A549 (cell line): ENCODE measurements around the gene CREB5. TPM values are rescaled to one million over a fixed set of nuclear protein-coding genes. Genes with fewer than 3 reads are reported as not detected.
A peak's percentile ranks its signal among the peaks of the same experiment; 100 is the strongest.

ENCODE experiments used
- ATAC-seq, 2 experiments: fragments of 200-7000 bp in 1 of 2; fragments of >200 bp in 1 of 2; cut with Nextera tagmentation in 1 of 2; cut with Tn5 transposase in 1 of 2; 3 replicates each; pipeline versions ENCODE4 v1.8.0 to v1.9.1; 2018 to 2020; ENCODE audit warnings: mild to moderate bottlenecking in 1 of 2, moderate library complexity in 1 of 2
- CTCF ChIA-PET: fragments of 300-600 bp; sonication (Branson Sonifier 250); formaldehyde crosslinking; extraction: SDS; loops from one replicate; lab custom pipeline; 2021; ENCODE audit warnings: antibody characterized with exemption, inconsistent platforms; lab: Yijun Ruan, JAX
- POLR2A ChIA-PET: fragments of 350-600 bp; formaldehyde crosslinking; extraction: SDS; loops from one replicate; lab custom pipeline; 2021; ENCODE audit warnings: antibody characterized with exemption, inconsistent platforms; lab: Yijun Ruan, JAX
- DNase-seq, 2 experiments: peaks; one replicate each; pipeline versions ENCODE4 v3.0.0 to v3.0.0-alpha.2; 2011 to 2016; ENCODE audit warnings: low read depth in 1 of 2, low spot score in 1 of 2
- FAIRE-seq: peaks from 2 replicates; lab custom pipeline; 2011; peaks lifted over from hg19 to GRCh38; lab: Jason Lieb, UNC
- H3K27ac ChIP-seq, 2 experiments: fragments of >200 bp; sonication (Bioruptor Twin); formaldehyde crosslinking; 3 replicates each; pipeline ENCODE4 v1.5.1; 2016 to 2017
- H3K4me1 ChIP-seq: fragments of >200 bp; sonication (Bioruptor Twin); formaldehyde crosslinking; 3 replicates; pipeline ENCODE4 v1.6.1; 2016
- H3K4me2 ChIP-seq: fragments of >200 bp; sonication (Bioruptor Twin); formaldehyde crosslinking; 3 replicates; pipeline ENCODE4 v1.6.1; 2016
- H3K4me3 ChIP-seq: fragments of >200 bp; sonication (Bioruptor Twin); formaldehyde crosslinking; 3 replicates; pipeline ENCODE4 v1.5.1; 2016
- H3K9me3 ChIP-seq: fragments of >200 bp; sonication (Bioruptor Twin); formaldehyde crosslinking; 3 replicates; pipeline ENCODE4 v1.6.1; 2016
- BHLHE40 ChIP-seq: IDR thresholded peaks from 2 replicates; pipeline ENCODE4 v1.6.1; 2012; ENCODE audit warnings: low read depth, low read length, inconsistent platforms
- CBX2 ChIP-seq: fragments of 200-600 bp; sonication (generic); IDR thresholded peaks from 2 replicates; pipeline ENCODE4 v1.6.1; 2016; ENCODE audit warnings: low read depth, mild to moderate bottlenecking, borderline replicate concordance
- CEBPB ChIP-seq, 2 experiments: fragments of >200 bp in 1 of 2; sonication (Bioruptor Twin) in 1 of 2; formaldehyde crosslinking in 1 of 2; IDR thresholded peaks; 2 replicates each; pipeline ENCODE4 v1.6.1; 2012 to 2016
- CHD2 ChIP-seq: fragments of 150-350 bp; IDR thresholded peaks from 2 replicates; pipeline ENCODE4 v1.6.1; 2014; ENCODE audit warnings: low read length; ENCODE audit not compliant: partially characterized antibody
- EHMT2 ChIP-seq: fragments of 200-600 bp; sonication (generic); IDR thresholded peaks from 2 replicates; pipeline ENCODE4 v1.6.1; 2016; ENCODE audit warnings: antibody characterized with exemption, low read depth, mild to moderate bottlenecking, moderate library complexity
- EP300 ChIP-seq, 2 experiments: fragments of >200 bp; sonication (Bioruptor Twin); formaldehyde crosslinking; IDR thresholded peaks; 2 replicates in 1 of 2; 3 replicates in 1 of 2; pipeline ENCODE4 v1.6.1; 2016 to 2017
- ESRRA ChIP-seq: fragments of 150-350 bp; IDR thresholded peaks from 2 replicates; pipeline ENCODE4 v1.6.1; 2014; ENCODE audit warnings: mild to moderate bottlenecking, low read length, borderline replicate concordance
- FOSL2 ChIP-seq, 2 experiments: fragments of 450-650 bp in 1 of 2; fragments of >200 bp in 1 of 2; sonication (Bioruptor Twin) in 1 of 2; formaldehyde crosslinking; IDR thresholded peaks; 2 replicates each; pipeline versions ENCODE4 v1.5.0 to v1.6.1; 2016 to 2020; ENCODE audit warnings: mild to moderate bottlenecking in 1 of 2, moderate library complexity in 1 of 2
- GATA3 ChIP-seq: IDR thresholded peaks from 2 replicates; pipeline ENCODE4 v1.6.1; 2012; ENCODE audit warnings: borderline replicate concordance
- JUN ChIP-seq, 2 experiments: fragments of >200 bp; sonication (Bioruptor Twin); formaldehyde crosslinking; IDR thresholded peaks; 2 replicates in 1 of 2; 3 replicates in 1 of 2; pipeline ENCODE4 v1.6.1; 2016 to 2017
- JUNB ChIP-seq: fragments of >200 bp; sonication (Bioruptor Twin); formaldehyde crosslinking; IDR thresholded peaks from 2 replicates; pipeline ENCODE4 v1.6.1; 2016
- KDM5A ChIP-seq: fragments of 200-600 bp; sonication (generic); IDR thresholded peaks from 2 replicates; pipeline ENCODE4 v1.6.1; 2016; ENCODE audit warnings: antibody characterized with exemption, mild to moderate bottlenecking
- MAFK ChIP-seq: fragments of 450-650 bp; IDR thresholded peaks from 2 replicates; pipeline ENCODE4 v1.6.1; 2014; ENCODE audit not compliant: partially characterized antibody
- MAX ChIP-seq: IDR thresholded peaks from 2 replicates; pipeline ENCODE4 v1.6.1; 2012
- MAZ ChIP-seq: fragments of 150-350 bp; IDR thresholded peaks from 2 replicates; pipeline ENCODE4 v1.6.1; 2014; ENCODE audit warnings: antibody characterized with exemption, low read depth, low read length, borderline replicate concordance
- MYC ChIP-seq: IDR thresholded peaks from 2 replicates; pipeline ENCODE4 v1.6.1; 2012; ENCODE audit warnings: mild to moderate bottlenecking, inconsistent platforms, low read length, improper control_type of control experiment, borderline replicate concordance
- NPAS2 ChIP-seq: fragments of 250-450 bp; sonication (Bioruptor Pico); IDR thresholded peaks from 2 replicates; pipeline ENCODE4 v1.8.0; 2022; ENCODE audit warnings: mild to moderate bottlenecking, moderate library complexity, borderline replicate concordance
- PBX3 ChIP-seq: IDR thresholded peaks from 2 replicates; pipeline ENCODE4 v1.6.1; 2012
- PHF8 ChIP-seq: fragments of 200-600 bp; sonication (generic); IDR thresholded peaks from 2 replicates; pipeline ENCODE4 v1.6.1; 2016; ENCODE audit warnings: low read depth, mild to moderate bottlenecking, antibody characterized with exemption, moderate library complexity, borderline replicate concordance
- RAD21 ChIP-seq, 2 experiments: fragments of >200 bp in 1 of 2; sonication (Bioruptor Twin) in 1 of 2; formaldehyde crosslinking in 1 of 2; IDR thresholded peaks in 1 of 2; conservative IDR thresholded peaks in 1 of 2; 2 replicates in 1 of 2; 3 replicates in 1 of 2; pipeline ENCODE4 v1.6.1; 2012 to 2018; ENCODE audit warnings: inconsistent platforms in 1 of 2
- RARB ChIP-seq: fragments of 250-450 bp; sonication (Bioruptor Pico); IDR thresholded peaks from 2 replicates; pipeline ENCODE4 v1.8.0; 2021; ENCODE audit warnings: mild to moderate bottlenecking, moderate library complexity
- RCOR1 ChIP-seq: fragments of 150-350 bp; IDR thresholded peaks from 2 replicates; pipeline ENCODE4 v1.6.1; 2014; ENCODE audit warnings: antibody characterized with exemption, low read length, low read depth
- RFX5 ChIP-seq: fragments of 450-650 bp; IDR thresholded peaks from 2 replicates; pipeline ENCODE4 v1.7.1; 2014; ENCODE audit warnings: antibody characterized with exemption, mild to moderate bottlenecking, moderate library complexity
- RNF2 ChIP-seq: fragments of 200-600 bp; sonication (generic); IDR thresholded peaks from 2 replicates; pipeline ENCODE4 v1.6.1; 2016; ENCODE audit warnings: low read depth, mild to moderate bottlenecking, antibody characterized with exemption, moderate library complexity, borderline replicate concordance
- TFCP2L1 ChIP-seq: fragments of 250-450 bp; sonication (Bioruptor Pico); IDR thresholded peaks from 2 replicates; pipeline ENCODE4 v1.5.0; 2021; ENCODE audit warnings: mild to moderate bottlenecking
- TP53 ChIP-seq: fragments of 250-450 bp; sonication (Bioruptor Pico); IDR thresholded peaks from 2 replicates; pipeline ENCODE4 v1.5.0; 2021; ENCODE audit warnings: mild to moderate bottlenecking, moderate library complexity
- WGBS: methylation state at CpG from one replicate; pipeline ENCODE4 v1.1.6; 2017; ENCODE audit errors: missing lambda C conversion rate; 5-methylcytosine and 5-hydroxymethylcytosine counted together
- polyA plus RNA-seq, 4 experiments: library from polyadenylated mRNA; depleted of rRNA in 3 of 4; stranded (reverse); fragments of >200 nt; fragmentation: RNase III in 1 of 4; extraction: RNeasy Plus Mini Kit Qiagen cat#74134 plus additional on column Dnase treatment in 1 of 4; gene quantifications; 2 replicates in 3 of 4; 3 replicates in 1 of 4; pipeline ENCODE4 v1.2.3, GENCODE V29; 2011 to 2017

Gene CREB5
- polyA plus RNA-seq, 2 of the 4 experiments (the other 2 are of a cell fraction), result 0.61 to 1.5 TPM

- Histone ChIP-seq H3K4me3 (peak overlapping the region; percentile 52), H3K9me3 (no peaks in the 10 kb centered on the region), H3K27ac (peak overlapping the region; percentile 66 to 81; a peak in 5 of 6 replicates)
- CTCF ChIA-PET, result interaction anchor here (0.6 to 2.6 kb wide), 13 partner anchors 9 to 527 kb away, joined by 3 to 12 read pairs (median 4); no protein-coding TSS in a partner anchor
- TF ChIP-seq MAFK (no peak), RCOR1 (no peak), PHF8 (no peak), RFX5 (no peak), TFCP2L1 (CRISPR knock-in tag) (no peak), EHMT2 (no peak), ESRRA (no peak), EP300 (IDR thresholded peaks at IDR 0.05) (no peak), PBX3 (no peak), NPAS2 (CRISPR knock-in tag) (no peak), CBX2 (no peak), MYC (no peak), RARB (CRISPR knock-in tag) (no peak), BHLHE40 (no peak), KDM5A (no peak)
- TF ChIP-seq, all 56 proteins: peak for 0
- ATAC-seq (no peak), DNase-seq (no peak), FAIRE-seq (no peak)
- WGBS, result 87% methylated on average over 3 of the region's 3 CpGs
- POLR2A ChIA-PET, result no interaction called here
- Histone ChIP-seq H3K4me2 (peak overlapping the region; percentile 90), H3K4me1 (peaks cover 46% of the 10 kb centered on the region)
These were observed 442.4 kb downstream of the CREB5 start for GRCh38 chr7:28854750-28855074.

GRCh38 chr7:28855538-28856217 lies 443.4 kb downstream of the CREB5 start:
- Histone ChIP-seq H3K4me1 (peaks cover 46% of the 10 kb centered on the region), H3K4me2 (peak overlapping the region; percentile 64), H3K27ac (peak overlapping the region; percentile 69 to 79), H3K4me3 (no peak overlapping the region), H3K9me3 (no peaks in the 10 kb centered on the region)
- TF ChIP-seq MYC (no peak), TP53 (no peak), JUNB (peak; percentile 94), GATA3 (peak; percentile 84), EP300 (IDR thresholded peaks at IDR 0.05) (peak in 1 of 2 experiments; percentile 61; a peak in 1 of 5 replicates), NPAS2 (CRISPR knock-in tag) (no peak), JUN (IDR thresholded peaks at IDR 0.05) (peak; percentile 72 to 74; a peak in 4 of 5 replicates), MAZ (no peak), CEBPB (IDR thresholded peaks at IDR 0.05) (peak; percentile 67 to 84), MAFK (peak; percentile 35), MAX (peak; percentile 58; the same call in 1 of the 2 replicates), FOSL2 (IDR thresholded peaks at IDR 0.05) (peak; percentile 86), FOSL2 (CRISPR knock-in tag; IDR thresholded peaks at IDR 0.05) (peak; percentile 87), EHMT2 (no peak), RAD21 (conservative IDR thresholded peaks at IDR 0.05 in 1 of 2, IDR thresholded peaks at IDR 0.05 in 1 of 2) (no peak), CHD2 (no peak), RNF2 (no peak), RCOR1 (no peak)
- ATAC-seq, result peak; percentile 64 to 69
- CTCF ChIA-PET, result interaction anchor here (0.8 to 2.6 kb wide), 4 partner anchors 13 to 556 kb away, joined by 3 to 12 read pairs (median 8); no protein-coding TSS in a partner anchor
- WGBS, result 11% methylated on average over 4 of the region's 4 CpGs
- DNase-seq, result peak; percentile 65 to 71
- peak; percentile 67 for FAIRE-seq
- POLR2A ChIA-PET, result no interaction called here
